ENCODE data around the gene EPHA4.

EPHA4 gene

DNA sequence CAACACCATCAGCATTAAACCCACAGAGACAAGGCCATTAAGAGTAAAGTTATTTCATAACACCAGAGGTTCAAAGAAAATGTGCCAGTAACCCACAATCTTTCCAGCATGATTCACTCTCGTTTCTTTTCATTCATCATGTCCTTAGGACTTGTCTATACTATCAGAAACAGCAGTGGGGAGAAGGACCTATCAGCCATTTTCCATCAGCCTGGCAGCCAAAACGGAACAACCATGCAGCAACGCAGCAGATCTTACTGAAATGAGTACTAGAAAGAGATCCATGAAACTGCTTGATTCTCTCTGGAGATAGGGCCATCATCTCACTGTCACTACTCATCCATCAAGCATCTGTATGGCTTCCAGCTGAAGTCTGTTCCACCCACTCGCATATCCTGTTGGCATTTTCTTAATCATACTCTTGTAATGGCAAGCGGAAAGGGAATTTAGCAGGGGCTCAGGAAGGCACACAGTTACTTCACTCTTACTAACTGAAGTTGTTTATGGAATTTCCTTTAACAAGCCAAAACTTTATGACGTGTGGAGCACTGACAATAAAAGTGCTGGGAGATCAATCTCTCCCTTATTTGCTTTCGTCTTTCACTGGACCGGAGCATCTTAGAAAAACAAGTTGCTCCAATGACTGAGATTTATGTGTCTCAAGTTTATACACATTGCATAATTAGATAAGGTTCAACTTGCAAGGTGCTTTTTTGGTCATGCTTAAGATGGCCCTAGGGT, 69.7 kb downstream of the EPHA4 start:
- no peak for DNase-seq

GRCh38 chr2:221501883-221502269, 70.2 kb downstream of the EPHA4 start:
- DNase-seq = no peak

DNA sequence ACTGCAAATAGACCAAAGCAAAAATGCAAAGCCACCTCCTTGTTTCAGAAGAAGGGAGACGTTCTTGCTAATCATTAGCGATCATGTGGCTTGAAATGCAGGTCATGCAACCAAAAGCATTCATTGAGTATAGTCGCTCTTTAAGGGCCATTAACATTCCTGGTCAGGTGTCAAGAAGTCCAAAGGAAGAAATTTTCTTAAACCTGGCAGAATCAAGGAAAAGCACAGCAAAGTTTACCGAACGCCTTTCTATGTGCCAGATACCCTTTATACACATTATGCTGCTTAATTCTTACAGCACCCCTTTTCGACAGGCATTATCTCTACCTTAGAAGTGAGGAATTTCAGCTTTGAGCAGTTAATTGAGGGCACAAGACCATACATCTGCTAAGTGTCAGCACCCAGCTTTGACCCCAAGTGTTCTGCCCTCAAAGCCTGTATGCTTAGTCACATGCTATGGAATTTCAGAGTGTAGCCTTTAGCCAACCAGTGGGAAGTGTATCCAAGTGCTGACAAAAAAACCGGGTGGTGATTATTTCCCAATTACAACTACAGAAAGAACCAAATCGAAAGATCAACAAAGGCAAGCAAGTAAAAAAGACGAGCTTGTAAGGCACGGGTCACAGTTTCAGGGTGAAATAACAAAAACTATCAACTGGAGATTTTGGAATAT, 70.8 kb downstream of the EPHA4 start:
- DNase-seq = no peak

- DNase-seq = no peak
Measured at GRCh38 chr2:221500501-221501209, 71.4 kb downstream of the EPHA4 start.

DNA sequence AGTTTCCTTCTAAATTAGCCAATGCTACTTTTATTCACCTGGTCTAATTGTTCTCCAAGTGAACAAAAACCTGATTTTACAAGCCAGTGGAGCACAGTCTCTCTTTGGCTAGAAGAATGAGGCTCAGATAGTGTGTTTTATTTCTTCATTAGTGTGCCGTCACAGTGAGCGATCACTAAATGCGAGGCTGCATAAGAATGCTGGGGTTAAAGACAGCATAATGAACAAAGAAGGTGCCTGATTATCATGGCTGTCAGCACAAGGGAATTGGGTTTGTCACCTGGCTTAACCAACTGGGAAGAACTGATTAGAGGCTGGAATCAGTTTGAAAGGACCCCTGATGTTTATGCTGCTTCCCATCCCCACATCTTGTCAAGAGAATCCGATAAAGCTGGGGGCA, 76.4 kb downstream of the EPHA4 start:
- DNase-seq = no peak

DNA sequence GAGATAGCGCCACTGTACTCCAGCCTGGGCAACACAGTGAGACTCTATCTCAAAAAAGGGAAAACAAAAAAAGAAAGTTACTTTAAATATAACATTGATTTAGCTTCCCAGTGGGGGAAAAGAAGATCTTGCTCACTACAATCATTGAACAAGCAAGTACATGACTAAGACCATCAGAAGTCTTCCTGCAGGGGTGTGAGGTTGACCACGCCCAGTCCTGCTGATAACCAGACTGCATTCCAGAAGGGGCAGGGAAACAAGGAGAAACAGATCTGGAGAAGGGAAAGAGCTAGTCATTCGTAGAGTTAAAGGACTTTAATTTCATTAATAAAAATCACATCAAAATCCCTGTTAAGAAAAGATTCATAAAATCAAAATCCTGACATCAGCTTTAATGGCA, 77.5 kb downstream of the EPHA4 start:
- DNase-seq = no peak

- no peak for DNase-seq
Measured at GRCh38 chr2:221493391-221493790, 78.7 kb downstream of the EPHA4 start.

- DNase-seq = no peak
Measured at GRCh38 chr2:221492636-221493035, 79.5 kb downstream of the EPHA4 start.

GRCh38 chr2:221490506-221491060, 81.5 kb downstream of the EPHA4 start:
- no peak for DNase-seq

GRCh38 chr2:221488136-221488807, 83.8 kb downstream of the EPHA4 start:
- no peak for DNase-seq

GRCh38 chr2:221486106-221486505, 86.0 kb downstream of the EPHA4 start:
- DNase-seq = no peak

GRCh38 chr2:221485503-221485870, 86.6 kb downstream of the EPHA4 start:
- DNase-seq = no peak

DNA sequence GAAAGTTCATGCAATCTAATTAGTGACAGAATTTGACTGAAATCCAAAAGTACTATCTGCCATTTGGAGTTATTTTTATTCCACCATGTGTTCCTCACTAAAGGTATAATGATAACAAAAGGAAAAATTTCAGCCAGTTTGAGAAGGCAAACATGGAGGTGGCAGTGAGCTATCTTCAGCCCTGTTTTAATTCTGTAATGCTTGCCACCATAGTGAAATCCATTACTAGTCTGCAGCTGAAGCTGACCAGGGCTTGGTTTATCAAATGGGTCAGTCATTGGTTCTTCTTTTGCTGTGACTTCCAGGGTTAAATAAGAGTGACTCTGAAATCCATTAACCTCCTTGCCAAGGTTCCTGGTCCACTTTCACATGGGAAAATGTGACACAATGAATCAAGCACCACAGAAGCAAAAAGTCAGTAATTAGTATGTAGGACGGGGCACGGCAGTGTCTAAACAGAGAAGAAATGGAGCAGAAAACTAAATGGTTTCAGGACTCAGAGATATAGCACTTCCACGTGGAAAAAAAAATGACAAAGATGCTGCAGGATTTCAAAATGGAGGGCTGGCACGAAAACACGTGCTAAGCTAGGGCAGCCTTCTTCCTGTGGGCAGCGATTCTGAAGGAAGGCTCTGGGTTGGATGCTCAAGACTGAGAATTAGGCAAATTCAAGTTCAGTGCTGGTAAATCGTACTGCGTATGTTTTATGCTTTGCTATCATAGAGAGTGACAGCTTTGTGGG, 87.2 kb downstream of the EPHA4 start:
- no peak for DNase-seq

GRCh38 chr2:221482666-221483455, 89.2 kb downstream of the EPHA4 start:
- no peak for DNase-seq

DNA sequence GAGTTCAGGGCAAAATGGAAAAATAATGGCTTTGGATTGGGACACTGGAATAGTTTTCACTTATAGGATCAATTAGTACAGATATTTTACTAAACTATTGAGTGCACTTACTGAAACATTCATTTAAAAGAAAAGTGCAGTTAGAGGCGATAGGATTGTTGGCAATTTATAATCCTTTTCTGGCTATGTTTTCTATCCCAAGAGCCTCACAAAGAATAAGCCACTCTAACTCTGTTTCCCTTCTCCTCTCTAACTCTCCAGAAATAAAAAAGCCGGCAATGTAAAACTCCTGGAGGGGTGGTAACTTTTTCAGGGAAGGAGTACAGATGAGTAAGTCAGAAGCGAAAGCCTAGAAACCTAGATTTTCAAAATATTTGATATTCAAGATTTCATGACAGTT, 91.3 kb downstream of the EPHA4 start:
- DNase-seq = no peak

DNA sequence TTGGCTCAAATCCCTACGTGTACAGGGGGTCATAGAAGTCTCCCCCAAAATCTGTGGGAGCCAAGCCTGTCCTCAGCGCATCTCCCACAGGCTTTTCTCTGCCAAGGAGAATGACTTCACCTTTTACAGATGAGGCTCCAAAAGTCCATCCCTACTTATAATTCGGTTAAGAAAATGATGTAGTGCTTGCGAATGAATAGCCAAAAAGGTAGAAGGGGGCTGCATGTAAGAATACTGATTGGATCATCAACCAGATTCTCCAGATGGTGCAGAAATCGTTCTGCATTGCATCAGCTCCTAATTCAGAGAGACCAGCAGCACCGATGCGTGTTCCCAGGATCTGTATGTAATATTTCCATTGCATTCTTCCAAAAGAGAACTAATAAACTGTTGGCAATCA, 91.9 kb downstream of the EPHA4 start:
- DNase-seq = no peak

DNA sequence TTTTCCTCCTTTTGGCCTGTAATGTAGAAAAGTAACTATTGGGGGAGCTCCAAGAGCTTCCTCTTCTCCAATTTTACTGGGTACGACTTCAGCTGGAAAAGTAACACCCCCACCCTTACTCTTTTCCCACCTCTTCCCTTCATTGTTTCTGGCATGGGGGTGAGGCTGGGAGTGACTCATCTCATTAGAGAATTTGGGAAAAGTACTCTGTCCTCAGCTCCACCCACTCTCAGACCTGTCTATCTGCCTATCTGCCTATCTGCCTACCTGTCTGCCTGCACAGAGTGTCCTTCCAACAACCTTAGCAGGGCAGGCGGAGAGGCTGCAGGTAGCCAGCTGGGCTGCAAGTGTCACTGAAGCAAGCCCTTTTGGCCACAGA, 93.6 kb downstream of the EPHA4 start:
- no peak for DNase-seq

DNA sequence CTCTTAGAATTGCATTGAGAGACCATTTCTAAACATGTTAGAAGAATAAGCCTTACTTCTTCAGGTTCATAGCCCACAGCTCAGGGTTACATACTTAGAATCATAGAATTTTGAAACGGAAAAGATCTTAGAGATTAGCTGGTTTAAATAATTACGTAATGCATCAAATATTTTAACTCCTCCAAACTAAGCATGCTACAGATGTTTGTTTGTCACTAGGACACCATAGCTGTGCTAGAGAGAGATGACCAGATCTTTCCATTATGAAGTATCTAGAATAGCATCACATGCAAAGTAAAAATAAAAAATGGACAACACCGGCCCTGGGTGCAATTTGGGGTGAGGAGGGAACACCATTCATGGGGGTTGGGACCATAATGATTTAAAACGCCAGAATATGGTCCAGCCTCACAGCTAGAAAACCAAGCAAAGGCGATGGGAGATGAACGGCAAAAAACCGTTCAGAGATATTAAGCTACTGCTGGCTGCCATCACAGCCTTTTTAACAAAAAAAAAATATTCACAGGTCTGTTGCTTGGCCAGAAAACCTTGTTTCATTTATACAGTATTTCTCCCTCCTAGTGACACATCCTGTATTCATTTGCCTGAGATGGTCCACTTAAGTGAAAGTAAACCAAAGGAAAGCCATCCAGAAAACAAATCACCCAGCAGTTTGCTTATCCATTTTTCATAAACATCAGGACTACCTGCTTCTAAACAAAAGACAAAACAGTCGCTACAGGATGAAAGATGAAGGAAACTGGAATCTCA, 94.2 kb downstream of the EPHA4 start:
- DNase-seq = no peak

GRCh38 chr2:221476195-221476594, 95.9 kb downstream of the EPHA4 start:
- no peak for DNase-seq

DNA sequence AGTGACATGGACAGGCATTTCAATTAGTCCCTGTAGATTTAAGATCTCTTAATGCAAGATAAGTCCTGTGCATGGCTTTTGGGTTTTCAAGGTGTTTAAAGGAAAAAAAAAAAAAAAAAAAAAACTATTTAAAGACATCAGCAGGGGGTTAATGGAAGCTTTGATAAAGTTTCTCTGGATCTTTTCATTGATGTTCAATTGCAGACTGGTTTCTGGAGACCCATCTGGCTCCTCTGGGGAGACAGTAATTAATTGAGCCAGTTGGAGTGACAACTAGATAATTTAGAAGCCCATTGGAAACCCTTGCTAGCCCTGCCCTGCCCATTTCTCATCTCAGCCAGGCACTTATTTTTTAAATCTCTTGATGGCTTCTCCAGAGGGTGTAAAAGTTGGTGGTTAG, 98.7 kb downstream of the EPHA4 start:
- DNase-seq = no peak

- no peak for DNase-seq
Measured at GRCh38 chr2:221468317-221468716, 103.8 kb downstream of the EPHA4 start.

All from hippocampal formation (tissue), 2 donors.